Fibroblast of lung (primary cell): Measurements from ENCODE around the gene FUNDC2. TPM values are rescaled to one million over a fixed set of nuclear protein-coding genes. Genes with fewer than 3 reads are reported as not detected.
"Not testable (repeated sequence)": the region's sequence is repeated elsewhere in the genome, so short reads cannot be mapped to it uniquely, and the experiment has no call there.

Experiments
- DNase-seq, 2 donors: peaks; one replicate each; pipeline versions ENCODE4 v3.0.0 to v3.0.0-alpha.2; 2010; ENCODE audit warnings: low read depth in 2 of 2
- H2AFZ ChIP-seq: 2 replicates; pipeline ENCODE4 v1.5.1; 2012; ENCODE audit warnings: low read length, control low read depth, inconsistent platforms
- H3K27ac ChIP-seq: 2 replicates; pipeline ENCODE4 v1.5.1; 2011; ENCODE audit warnings: low read length, control low read depth; ENCODE audit not compliant: insufficient read depth
- H3K27me3 ChIP-seq: 2 replicates; pipeline ENCODE4 v1.5.1; 2011; ENCODE audit warnings: mild to moderate bottlenecking, low read length; ENCODE audit not compliant: control insufficient read depth, insufficient read depth
- H3K36me3 ChIP-seq: 2 replicates; pipeline ENCODE4 v1.5.1; 2011; ENCODE audit warnings: low read length; ENCODE audit not compliant: control insufficient read depth, insufficient read depth
- H3K4me1 ChIP-seq: 2 replicates; pipeline ENCODE4 v1.5.1; 2011; ENCODE audit warnings: low read length; ENCODE audit not compliant: control insufficient read depth, insufficient read depth; ENCODE audit errors: extremely low read depth
- H3K4me2 ChIP-seq: 2 replicates; pipeline ENCODE4 v1.5.1; 2011; ENCODE audit warnings: low read length, control low read depth; ENCODE audit not compliant: insufficient read depth; ENCODE audit errors: extremely low read depth
- H3K4me3 ChIP-seq, 4 experiments: fragments of 200-600 bp in 1 of 4; sonication (generic) in 1 of 4; replicated peaks in 1 of 4; 2 replicates each; pipeline ENCODE4 v1.5.1; 2011 to 2016; ENCODE audit warnings: low read length in 4 of 4, low read depth in 3 of 4, mild to moderate bottlenecking in 3 of 4, control low read depth in 2 of 4, inconsistent platforms in 1 of 4, mixed read lengths in 1 of 4; ENCODE audit not compliant: insufficient read depth in 1 of 4; ENCODE audit errors: control extremely low read depth in 1 of 4
- H3K79me2 ChIP-seq: 2 replicates; pipeline ENCODE4 v1.5.1; 2012; ENCODE audit warnings: mild to moderate bottlenecking, low read length, inconsistent platforms; ENCODE audit not compliant: control insufficient read depth, insufficient read depth
- H3K9ac ChIP-seq: 2 replicates; pipeline ENCODE4 v1.5.1; 2011; ENCODE audit warnings: mild to moderate bottlenecking, low read length, control low read depth; ENCODE audit not compliant: insufficient read depth
- H3K9me3 ChIP-seq: 2 replicates; pipeline ENCODE4 v1.5.1; 2012; ENCODE audit warnings: low read depth, low read length; ENCODE audit not compliant: control insufficient read depth, insufficient read depth
- H4K20me1 ChIP-seq: 2 replicates; pipeline ENCODE4 v1.5.1; 2011; ENCODE audit warnings: low read length; ENCODE audit not compliant: control insufficient read depth, insufficient read depth; ENCODE audit errors: extremely low read depth
- EZH2 ChIP-seq: IDR thresholded peaks from 2 replicates; pipeline ENCODE4 v1.5.1; 2012; ENCODE audit warnings: low read length, control low read depth, mild to moderate bottlenecking; ENCODE audit errors: missing control alignments
- polyA plus RNA-seq, 2 donors: library from polyadenylated mRNA; depleted of rRNA in 1 of 2; stranded (reverse) in 1 of 2; unstranded in 1 of 2; fragments of >200 nt; gene quantifications; 2 replicates each; pipeline ENCODE4 v1.2.1, GENCODE V29; 2011 to 2012; ENCODE audit warnings: missing spikeins in 1 of 2
- total RNA-seq: library from RNA; depleted of rRNA; stranded (reverse); fragments of >200 nt; gene quantifications from 2 replicates; pipeline ENCODE4 v1.2.1, GENCODE V29; 2014
- TF ChIP-seq, protein P1 (sequence below), 2 donors: IDR thresholded peaks in 1 of 2; conservative IDR thresholded peaks in 1 of 2; 1 replicate in 1 of 2; 2 replicates in 1 of 2; pipeline ENCODE4 v1.5.1; 2011 to 2012; ENCODE audit warnings: low read length in 2 of 2, control low read depth in 1 of 2, inconsistent platforms in 1 of 2, low read depth in 1 of 2, mild to moderate bottlenecking in 1 of 2

The FUNDC2 gene
- total and polyA plus RNA-seq, 2 donors (not counting 1 experiment from before 2014, with no cell fraction given): 18.3 to 97.1 TPM

DNA sequence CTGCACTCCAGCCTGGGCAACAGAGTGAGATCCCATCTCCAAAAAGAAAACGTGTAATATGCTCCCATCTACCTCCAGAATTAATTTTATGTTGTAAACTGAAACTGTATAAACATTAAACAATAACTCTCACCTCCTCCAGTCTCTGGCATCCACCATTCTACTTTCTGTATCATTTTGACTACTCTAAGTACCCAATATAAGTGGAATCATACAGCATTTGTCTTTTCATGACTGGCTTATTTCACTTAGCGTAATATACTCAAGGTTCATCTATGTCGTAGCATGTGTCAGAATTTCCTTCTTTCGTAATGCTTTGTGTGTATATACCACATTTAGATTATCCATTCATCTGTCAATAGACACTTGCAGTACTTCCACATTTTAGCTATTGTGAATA is 24.8 kb upstream of the FUNDC2 start:
- Histone ChIP-seq H3K27me3 (no peaks in the 10 kb centered on the region), H3K4me3 (no peak overlapping the region), H3K36me3 (no peaks in the 10 kb centered on the region), H3K9ac (no peak overlapping the region), H3K27ac (no peak overlapping the region), H3K9me3 (no peaks in the 10 kb centered on the region), H3K4me2 (no peak overlapping the region), H2AFZ (no peak overlapping the region), H3K79me2 (no peaks in the 10 kb centered on the region), H3K4me1 (no peaks in the 10 kb centered on the region), H4K20me1 (no peaks in the 10 kb centered on the region)
- no peak for TF ChIP-seq EZH2
- TF ChIP-seq, protein P1, sequence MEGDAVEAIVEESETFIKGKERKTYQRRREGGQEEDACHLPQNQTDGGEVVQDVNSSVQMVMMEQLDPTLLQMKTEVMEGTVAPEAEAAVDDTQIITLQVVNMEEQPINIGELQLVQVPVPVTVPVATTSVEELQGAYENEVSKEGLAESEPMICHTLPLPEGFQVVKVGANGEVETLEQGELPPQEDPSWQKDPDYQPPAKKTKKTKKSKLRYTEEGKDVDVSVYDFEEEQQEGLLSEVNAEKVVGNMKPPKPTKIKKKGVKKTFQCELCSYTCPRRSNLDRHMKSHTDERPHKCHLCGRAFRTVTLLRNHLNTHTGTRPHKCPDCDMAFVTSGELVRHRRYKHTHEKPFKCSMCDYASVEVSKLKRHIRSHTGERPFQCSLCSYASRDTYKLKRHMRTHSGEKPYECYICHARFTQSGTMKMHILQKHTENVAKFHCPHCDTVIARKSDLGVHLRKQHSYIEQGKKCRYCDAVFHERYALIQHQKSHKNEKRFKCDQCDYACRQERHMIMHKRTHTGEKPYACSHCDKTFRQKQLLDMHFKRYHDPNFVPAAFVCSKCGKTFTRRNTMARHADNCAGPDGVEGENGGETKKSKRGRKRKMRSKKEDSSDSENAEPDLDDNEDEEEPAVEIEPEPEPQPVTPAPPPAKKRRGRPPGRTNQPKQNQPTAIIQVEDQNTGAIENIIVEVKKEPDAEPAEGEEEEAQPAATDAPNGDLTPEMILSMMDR (conservative IDR thresholded peaks at IDR 0.05 in 1 of 2, IDR thresholded peaks at IDR 0.05 in 1 of 2; ENCODE audit: low read depth in 1 of 2, low read length in 2 of 2): no peak
- DNase-seq: no peak

GRCh38 chrX:155005190-155005589 is 21.5 kb upstream of the FUNDC2 start:
- H3K4me3 ChIP-seq: no peak overlapping the region
- H3K4me1 ChIP-seq: no peaks in the 10 kb centered on the region
- no peaks in the 10 kb centered on the region for H4K20me1 ChIP-seq
- no peaks in the 10 kb centered on the region for H3K79me2 ChIP-seq
- DNase-seq: no peak
- H3K9ac ChIP-seq: no peak overlapping the region
- H3K27me3 ChIP-seq: no peaks in the 10 kb centered on the region
- no peak overlapping the region for H3K4me2 ChIP-seq
- no peak overlapping the region for H2AFZ ChIP-seq
- H3K36me3 ChIP-seq: no peaks in the 10 kb centered on the region
- no peak overlapping the region for H3K27ac ChIP-seq
- TF ChIP-seq, protein P1 (conservative IDR thresholded peaks at IDR 0.05 in 1 of 2, IDR thresholded peaks at IDR 0.05 in 1 of 2; ENCODE audit: low read depth in 1 of 2, low read length in 2 of 2): no peak
- H3K9me3 ChIP-seq: no peaks in the 10 kb centered on the region

DNA sequence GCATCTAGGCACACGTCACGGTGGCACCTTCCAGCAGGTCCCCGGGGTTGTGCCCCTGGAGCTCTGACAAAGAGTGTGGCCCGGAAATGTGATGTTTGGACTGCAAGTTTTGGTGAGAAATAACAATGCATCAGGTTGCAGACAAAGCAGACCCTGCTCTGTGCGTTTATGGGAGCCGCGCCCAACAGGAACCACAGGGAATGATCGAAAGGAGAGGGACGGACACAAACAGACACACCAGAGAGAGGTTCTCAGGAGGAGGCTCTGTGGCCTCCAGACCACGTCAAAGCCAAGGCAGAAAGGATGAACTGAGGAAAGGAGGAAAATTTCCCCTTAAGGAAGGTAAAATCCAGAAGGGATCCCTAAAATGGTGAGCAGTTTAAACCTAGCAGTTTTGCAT is 20.3 kb upstream of the FUNDC2 start:
- not testable (repeated sequence) for DNase-seq, H3K9ac ChIP-seq, H3K79me2 ChIP-seq, H3K4me1 ChIP-seq, H3K9me3 ChIP-seq, H3K27me3 ChIP-seq, H2AFZ ChIP-seq, H3K4me2 ChIP-seq, H3K27ac ChIP-seq, H3K4me3 ChIP-seq, H3K36me3 ChIP-seq, H4K20me1 ChIP-seq

DNA sequence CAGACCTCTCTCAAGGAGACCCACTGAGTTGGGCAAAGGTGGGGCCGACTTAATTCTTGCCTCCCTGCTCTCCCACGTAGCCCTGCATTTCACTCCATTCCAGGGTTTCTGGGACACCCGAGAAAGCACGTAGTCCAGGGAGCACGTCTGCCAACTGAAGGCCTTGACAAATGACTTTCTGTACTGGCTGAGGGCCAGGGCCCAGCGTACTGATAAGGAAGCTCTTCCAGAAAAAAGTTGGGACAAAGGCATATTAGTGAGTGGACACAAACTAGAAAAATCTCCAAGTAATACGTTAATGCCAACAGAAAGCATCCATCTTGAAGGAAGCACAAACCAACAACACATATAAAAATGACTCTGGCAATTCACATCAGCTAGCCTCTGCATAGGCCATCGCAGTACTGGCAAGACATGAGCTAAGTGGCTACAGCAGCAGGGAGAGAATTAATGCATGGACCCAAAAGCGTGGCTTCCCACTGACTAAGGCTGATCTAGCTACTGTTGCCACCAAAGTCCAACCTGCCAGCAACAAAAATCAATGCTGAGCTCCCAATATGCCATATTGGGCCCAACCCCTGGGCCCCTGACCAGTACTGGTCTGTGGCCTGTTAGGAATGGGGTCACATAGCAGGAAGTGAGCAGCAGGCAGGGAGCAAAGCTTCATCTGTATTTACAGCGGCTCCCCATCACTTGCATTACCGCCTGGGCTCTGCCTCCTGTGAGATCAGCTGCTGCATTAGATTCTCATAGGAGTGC is 19.6 kb upstream of the FUNDC2 start:
- DNase-seq, H3K4me2 ChIP-seq, H4K20me1 ChIP-seq, H3K9ac ChIP-seq, H3K4me3 ChIP-seq, H3K27me3 ChIP-seq, H3K79me2 ChIP-seq, H3K27ac ChIP-seq, H2AFZ ChIP-seq, H3K9me3 ChIP-seq, H3K4me1 ChIP-seq, H3K36me3 ChIP-seq: not testable (repeated sequence)

DNA sequence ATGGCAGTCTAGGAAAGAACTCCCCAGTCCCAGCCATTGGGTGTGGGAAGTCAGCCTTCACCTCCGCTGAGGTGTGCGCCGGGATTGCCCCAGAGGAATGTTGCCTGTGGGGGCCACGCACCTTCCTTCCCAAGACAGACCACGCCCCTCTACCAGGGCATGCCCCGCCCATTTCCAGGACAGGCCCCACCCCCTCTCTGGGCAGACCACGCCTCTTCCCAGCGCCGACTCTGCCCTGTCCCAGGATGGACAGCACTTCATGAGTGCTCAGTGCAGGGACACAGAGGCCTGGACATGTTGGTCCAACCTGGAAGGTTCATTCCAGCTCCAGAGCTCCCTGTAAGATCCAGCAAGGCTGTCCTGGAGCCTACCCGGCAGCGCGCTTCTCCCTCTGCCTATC is 18.1 kb upstream of the FUNDC2 start:
- H3K4me1 ChIP-seq, H3K4me3 ChIP-seq, H3K27me3 ChIP-seq, H3K9ac ChIP-seq, H3K9me3 ChIP-seq, H3K27ac ChIP-seq, H4K20me1 ChIP-seq, DNase-seq, H3K79me2 ChIP-seq, H3K36me3 ChIP-seq, H2AFZ ChIP-seq, H3K4me2 ChIP-seq: not testable (repeated sequence)
